HG02840 (cell line): ENCODE data around the gene TRPM2.

Experiments used
- ATAC-seq: cut with Tn5 transposase; IDR thresholded peaks from one replicate; pipeline ENCODE4 v1.9.1; 2021; ENCODE audit warnings: mild to moderate bottlenecking, moderate library complexity, moderate number of reproducible peaks; ENCODE audit not compliant: unreplicated experiment, low FRiP score

Gene TRPM2

DNA sequence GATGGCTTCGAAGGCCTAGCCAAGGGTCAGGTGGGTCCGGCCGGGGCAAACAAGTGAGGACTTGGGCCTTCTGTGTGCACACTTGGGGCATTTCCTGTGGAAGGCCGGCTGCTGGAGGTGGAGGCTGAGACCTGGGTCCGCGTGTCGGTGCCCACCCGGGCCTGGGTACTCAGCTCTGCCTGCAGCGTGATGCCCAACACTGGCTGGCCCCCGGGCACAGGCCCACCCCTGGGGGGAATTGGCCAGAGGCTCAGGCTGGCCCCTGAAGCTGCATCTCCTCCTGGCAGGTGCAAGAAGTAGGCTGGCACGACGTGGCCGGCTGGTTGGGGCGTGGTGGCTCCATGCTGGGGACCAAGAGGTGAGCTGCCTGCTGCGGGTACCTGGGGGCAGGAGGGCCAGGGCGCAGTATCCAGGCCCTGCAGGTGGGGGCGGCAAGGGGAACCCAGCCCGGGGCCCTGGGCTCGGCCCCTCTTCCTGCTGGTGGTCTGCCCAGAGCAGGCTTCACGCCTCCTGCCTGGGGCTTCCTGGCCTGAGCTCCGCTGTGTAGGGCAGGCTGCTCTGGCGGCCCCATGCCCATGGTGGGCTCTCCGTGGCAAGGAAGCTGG, 31.5 kb upstream of the TRPM2 start:
- no peak for ATAC-seq

DNA sequence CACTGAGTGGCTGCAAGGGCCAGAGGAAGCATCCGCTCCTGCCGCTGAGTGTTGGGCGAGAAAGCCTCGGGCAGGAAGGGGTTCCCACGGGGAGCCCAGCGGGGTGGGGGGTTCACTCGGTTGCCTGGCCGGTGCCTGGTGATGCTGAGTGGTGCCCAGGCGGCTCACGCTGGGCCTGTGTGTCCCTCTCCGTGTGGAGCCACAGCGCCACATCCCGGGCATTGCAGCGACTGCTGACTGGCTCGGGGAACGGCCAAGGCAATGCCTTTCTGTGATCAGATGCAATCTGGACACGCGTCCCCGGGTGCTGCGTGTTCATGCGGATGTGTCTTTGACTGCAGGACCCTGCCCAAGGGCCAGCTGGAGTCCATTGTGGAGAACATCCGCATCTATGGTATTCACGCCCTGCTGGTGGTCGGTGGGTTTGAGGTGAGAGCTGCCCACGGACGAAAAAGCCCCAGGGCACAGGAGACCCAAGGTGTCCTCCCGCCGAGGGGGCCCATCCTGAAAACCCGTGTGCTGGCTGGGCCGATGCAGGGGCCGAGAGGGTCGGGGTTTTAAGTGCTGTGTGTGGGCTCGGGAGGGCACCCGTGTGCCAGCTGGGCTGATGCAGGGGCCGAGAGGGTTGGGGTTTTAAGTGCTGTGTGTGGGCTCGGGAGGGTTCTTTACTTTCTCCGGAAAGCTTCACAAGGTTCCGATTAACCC, 30.6 kb upstream of the TRPM2 start:
- no peak for ATAC-seq

DNA sequence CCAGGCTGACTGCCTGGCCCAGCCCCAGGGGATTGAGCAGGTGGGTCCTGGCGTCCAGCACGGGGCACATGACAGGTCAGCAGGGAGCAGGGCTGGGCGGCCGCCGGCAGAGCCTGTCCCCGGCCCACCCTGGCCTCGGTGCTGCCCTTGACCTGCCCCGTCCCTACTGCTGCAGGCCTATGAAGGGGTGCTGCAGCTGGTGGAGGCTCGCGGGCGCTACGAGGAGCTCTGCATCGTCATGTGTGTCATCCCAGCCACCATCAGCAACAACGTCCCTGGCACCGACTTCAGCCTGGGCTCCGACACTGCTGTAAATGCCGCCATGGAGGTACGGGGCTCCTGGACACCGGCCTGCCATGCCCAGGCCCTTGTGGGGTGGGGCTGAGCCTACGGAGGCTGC, 29.8 kb upstream of the TRPM2 start:
- no peak for ATAC-seq

- ATAC-seq, result no peak
Measured at GRCh38 chr21:44324106-44324853, 29.1 kb upstream of the TRPM2 start.

DNA sequence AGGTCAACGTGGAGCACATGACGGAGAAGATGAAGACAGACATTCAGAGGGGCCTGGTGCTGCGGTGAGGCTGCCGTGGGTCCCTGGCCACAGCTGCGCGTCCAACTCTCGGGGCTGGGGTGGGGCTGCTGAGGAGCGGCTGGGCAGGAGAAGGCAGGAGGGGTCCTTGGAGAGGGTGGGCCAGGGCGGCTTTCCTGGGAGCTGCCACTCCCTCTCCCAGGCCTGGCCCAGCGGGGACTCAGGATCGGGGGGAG, 28.6 kb upstream of the TRPM2 start:
- no peak for ATAC-seq

DNA sequence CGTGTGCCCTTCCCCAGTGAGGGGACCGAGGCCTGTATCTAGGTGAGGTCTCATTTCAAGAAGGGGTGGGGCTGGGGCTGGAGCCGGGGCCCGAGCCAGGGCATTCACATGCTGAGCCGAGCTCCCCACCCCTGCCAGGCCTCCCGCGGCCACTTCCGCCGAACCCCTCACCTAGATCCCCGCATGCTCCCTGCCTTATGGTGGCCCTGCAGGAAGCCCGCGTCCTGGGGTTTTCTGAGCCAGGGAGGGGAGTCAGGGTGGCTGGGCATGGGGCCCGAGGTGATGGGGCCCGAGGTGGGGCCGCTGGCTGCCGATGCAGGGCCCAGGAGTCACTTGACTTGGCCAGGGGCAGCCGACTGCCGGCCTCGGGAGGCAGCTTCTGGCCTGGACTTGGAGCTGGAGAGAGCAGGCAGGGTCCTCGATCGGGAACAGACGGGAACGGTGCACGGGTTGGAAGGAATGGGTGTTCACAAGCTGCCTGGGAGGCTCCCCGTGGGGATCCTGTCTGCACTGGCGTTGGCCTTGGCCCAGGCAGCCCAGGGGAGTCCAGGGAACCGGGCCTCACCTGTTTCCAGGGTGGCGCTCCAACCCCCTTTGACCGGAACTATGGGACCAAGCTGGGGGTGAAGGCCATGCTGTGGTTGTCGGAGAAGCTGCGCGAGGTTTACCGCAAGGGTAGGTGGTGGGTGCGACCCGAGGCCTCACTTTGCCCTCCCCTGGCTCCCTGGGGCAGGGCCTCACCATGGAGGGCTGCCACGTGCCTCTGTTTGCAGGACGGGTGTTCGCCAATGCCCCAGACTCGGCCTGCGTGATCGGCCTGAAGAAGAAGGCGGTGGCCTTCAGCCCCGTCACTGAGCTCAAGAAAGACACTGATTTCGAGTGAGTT, 27.8 kb upstream of the TRPM2 start:
- no peak for ATAC-seq

- no peak for ATAC-seq
Measured at GRCh38 chr21:44326272-44326647, 27.2 kb upstream of the TRPM2 start.

DNA sequence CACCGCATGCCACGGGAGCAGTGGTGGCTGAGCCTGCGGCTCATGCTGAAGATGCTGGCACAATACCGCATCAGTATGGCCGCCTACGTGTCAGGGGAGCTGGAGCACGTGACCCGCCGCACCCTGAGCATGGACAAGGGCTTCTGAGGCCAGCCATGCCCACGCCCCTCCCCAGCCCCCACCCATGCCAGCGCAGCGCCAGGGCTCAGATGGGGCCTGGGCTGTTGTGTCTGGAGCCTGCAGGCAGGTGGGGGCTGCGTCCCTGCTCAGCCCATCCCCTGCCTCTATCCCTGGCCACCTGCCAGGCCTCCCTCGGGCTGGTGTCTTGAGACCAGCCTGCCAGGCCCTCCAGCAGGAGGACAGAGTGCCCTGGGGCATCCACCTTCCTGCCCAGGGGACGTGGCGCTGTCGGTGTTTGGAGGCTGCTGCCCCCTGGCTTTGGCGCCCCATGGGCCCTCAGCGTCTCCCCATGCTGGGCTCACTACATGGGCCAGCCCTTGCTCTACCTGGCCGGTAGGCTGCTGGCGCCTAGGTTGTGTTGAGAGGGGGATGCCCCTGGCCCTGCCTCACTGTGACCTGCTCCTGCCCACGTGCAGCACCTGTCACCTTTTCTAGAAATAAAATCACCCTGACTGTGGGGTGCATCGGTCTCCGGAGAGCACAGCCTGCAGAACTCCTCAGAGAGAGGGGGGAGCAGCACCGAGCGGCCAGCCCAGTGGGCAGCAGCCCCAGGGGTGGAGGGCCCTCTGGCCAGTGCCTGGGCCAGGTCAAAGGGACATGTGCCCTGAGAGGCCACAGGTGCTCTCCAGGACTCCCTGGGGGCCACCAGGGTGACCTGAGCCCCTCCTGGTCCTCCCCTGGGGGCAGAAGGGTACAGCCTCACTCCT, 26.5 kb upstream of the TRPM2 start:
- ATAC-seq, result no peak

DNA sequence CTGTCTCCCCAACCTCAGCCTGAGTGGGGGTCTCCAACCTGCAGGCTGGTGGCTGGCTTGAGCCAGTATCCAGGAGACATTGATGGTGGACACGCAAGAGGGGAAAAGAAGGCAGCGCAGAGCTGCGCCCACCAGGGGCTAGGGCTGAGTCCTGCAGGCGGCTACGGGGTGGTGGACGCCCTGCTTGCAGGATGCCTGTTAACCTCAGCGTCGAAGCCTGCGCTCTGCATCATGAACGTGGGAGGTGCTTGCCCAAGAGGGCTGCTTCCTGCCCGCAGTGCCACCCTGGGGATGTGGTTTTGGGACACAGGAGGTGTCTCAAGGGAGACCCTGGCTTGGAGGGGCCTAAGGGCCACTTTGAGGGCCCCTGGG, 25.8 kb upstream of the TRPM2 start:
- no peak for ATAC-seq

DNA sequence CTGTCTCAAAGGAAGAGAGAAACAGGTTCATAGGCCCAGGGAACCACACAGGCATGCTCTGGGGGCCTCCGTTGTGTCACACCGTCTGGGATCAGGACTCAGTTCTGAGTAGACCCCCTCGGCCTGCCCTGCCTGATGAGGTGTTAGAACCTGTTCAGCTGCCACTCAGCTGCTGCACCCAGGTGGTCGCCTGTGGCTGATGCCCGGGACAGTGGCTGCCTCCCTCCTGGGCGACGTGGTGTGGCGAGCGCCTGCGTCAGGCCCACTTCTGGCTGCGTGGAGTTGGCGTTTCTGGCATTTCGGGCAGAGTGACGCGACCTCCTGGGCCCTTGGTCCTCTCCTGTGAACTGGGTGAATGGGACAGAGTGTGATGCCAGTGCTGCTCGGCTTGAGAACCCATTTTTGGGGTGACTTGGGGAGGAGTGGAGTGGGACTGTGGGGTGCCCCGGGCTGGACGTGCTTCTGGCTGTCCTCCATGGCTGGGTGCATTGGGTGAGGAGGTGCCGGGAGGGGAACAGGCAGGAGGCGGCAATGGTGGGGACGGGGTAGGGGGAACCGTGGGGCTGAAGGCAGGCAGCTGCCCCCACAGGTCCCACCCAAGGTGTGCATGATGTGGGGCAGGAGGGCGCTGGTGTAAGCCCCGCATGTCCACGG, 25.1 kb upstream of the TRPM2 start:
- ATAC-seq, result no peak

- no peak for ATAC-seq
Measured at GRCh38 chr21:44329086-44329889, 24.1 kb upstream of the TRPM2 start.

GRCh38 chr21:44329971-44330681, 23.3 kb upstream of the TRPM2 start:
- ATAC-seq, result no peak

DNA sequence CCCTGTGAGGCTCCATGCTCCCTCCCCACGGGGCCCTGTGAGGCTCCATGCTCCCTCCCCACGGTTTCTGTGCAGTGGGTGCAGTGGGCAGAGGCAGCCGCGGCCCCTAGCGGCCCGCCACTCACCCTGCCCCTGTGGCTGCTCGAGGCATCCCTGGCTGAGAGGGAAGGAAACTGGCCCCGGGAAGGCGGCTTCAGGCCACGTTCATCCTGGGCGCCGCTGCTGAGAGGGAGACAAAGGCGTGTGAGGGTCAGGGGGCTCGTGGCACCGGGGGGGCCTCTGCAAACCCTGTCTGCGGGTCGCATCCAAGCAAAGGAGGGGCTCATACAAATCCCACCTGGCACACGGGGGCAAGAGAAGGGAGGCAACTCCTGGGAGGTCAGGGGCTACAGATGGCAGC, 22.7 kb upstream of the TRPM2 start:
- ATAC-seq, result no peak

DNA sequence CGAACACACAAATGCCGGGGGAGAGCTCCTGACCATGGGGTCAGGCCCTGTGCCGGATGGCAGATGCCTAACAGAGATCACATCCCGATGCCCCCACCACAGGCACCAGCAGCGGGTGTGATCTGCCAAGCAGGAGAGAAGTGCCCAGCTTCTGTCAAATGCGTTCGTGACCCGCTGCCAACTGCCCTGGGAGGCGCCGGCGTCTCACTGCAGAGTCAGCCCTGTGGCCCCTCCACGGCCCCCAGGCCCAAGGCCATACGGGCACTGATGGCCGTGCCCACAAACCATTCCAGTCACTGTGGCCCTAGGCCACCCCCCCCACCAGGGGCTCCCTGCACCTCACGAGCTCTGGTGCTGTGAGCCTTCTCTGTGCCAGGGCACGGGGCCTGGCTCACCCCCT, 22.2 kb upstream of the TRPM2 start:
- no peak for ATAC-seq

GRCh38 chr21:44331650-44332307, 21.6 kb upstream of the TRPM2 start:
- no peak for ATAC-seq

- ATAC-seq, result no peak
Measured at GRCh38 chr21:44332383-44332782, 21.0 kb upstream of the TRPM2 start.

DNA sequence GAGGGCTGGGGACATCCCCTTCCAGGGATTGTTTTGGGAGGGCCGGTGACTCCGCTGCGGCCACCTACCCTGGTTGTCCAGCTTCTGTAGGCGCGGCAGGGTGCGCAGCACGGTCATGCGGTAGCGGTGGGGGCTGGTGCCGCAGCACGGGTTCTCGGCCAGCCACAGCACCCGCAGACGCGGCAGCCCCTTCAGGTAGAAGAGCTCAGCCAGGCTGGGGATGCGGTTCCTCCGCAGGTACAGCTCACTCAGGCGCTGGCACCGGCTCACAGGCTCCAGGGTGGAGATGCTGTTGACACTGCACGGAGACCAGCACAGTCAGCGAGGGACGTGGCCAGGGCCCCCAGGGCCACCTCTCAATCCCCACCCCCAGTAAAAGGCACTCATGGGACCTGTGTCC, 20.5 kb upstream of the TRPM2 start:
- ATAC-seq, result no peak
